Stimulated activated CD4-positive, alpha-beta T cell treated with anti-CD3 and anti-CD28 coated beads, Interleukin-1b, Interleukin-23, amount 100 ng/mL, for 24 hours (primary cell): ENCODE measurements around the gene GNB3.
A peak's percentile ranks its signal among the peaks of the same experiment; 100 is the strongest.
"Not testable (repeated sequence)": the region's sequence is repeated elsewhere in the genome, so short reads cannot be mapped to it uniquely, and the experiment has no call there.

Source experiments
- DNase-seq, 4 experiments: peaks; one replicate each; pipeline ENCODE4 v3.0.0-alpha.2; 2020; ENCODE audit warnings: low read depth in 4 of 4, low spot score in 1 of 4

Gene GNB3

GRCh38 chr12:6858799-6859198 lies 18.1 kb downstream of the GNB3 start:
- no peak for DNase-seq

GRCh38 chr12:6860116-6860515 lies 19.4 kb downstream of the GNB3 start:
- DNase-seq: no peak

DNA sequence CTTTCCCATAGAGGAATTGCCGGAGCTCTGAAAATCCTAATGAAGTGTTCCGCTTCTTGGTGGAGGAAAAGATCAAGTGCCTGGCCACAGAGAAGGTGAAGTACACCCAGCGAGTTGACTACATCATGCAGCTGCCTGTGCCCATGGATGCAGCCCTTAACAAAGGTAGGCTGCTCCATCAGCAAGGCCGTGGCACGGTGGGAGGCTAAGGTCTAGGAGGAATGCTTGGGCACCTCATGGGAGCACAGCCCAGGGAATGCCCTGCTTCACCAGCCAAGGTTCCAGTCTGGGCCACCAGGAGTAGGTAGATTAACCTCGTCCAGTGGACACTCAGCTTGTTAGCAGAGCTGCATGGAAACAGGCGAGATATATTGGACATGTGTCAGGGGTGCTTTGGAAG lies 20.2 kb downstream of the GNB3 start:
- DNase-seq: no peak

- DNase-seq: no peak
Measured at GRCh38 chr12:6861391-6861790, 20.7 kb downstream of the GNB3 start.

DNA sequence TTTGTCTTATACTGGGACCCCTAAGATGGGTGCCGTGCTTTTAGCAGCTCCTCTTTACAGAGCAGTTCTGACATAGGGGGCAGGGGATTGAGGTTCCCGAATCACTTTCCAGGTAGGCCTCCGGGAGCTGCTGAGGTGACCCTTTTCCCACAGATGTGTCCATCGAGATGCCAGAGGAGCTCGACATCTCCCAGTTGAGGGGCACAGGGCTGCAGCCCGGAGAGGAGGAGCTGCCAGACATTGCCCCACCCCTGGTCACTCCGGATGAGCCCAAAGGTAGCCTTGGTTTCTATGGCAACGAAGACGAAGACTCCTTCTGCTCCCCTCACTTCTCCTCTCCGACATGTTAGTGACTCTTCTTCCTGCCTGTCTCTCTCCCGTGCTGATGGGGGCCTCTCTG lies 22.3 kb downstream of the GNB3 start:
- no peak for DNase-seq

GRCh38 chr12:6863586-6864321 lies 23.0 kb downstream of the GNB3 start:
- DNase-seq: no peak

DNA sequence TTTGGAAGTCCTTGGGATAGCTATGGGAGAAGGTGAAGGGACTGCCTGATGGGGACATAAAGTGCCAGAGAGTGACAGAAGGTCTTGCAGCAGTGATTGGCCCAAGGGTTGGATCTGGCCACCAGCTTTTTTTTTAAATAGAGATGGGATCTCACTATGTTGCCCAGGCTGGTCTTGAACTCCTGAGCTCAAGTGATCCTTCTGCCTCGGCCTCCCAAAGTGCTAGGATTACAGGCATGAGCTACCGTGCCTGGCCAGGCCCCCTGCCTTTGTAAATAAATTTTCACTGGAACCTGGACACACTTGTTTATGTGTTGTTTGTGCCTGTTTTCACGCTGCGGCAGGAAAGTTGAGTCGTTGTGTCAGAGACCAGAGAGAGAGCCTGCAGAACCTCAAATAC lies 24.6 kb downstream of the GNB3 start:
- DNase-seq: not testable (repeated sequence)

- DNase-seq: no peak
Measured at GRCh38 chr12:6866163-6866919, 25.6 kb downstream of the GNB3 start.

DNA sequence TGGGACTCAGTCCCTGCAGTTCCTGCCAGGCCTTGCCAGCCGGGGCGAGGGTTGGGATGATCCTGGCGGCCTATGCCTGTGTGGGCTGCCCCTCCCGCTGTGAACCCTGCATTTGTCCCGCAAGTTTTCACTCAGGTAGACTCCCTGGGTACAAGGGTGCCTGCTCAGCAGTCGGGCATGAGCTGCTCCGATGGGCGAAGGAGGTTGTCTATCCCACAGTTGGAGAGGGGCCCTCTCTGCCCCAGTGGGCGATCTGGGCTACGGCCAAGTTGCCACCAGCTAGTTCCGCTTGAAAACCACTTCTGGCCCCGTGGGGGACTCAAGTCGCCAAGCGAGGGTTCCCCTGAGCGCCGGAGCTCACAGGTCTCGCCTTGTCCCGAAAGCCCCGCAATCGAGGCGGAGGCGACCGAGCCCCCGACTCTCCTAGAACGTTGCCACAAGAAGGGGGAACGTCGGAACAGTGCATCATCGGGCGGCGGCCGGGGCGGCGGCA lies 26.2 kb downstream of the GNB3 start:
- no peak for DNase-seq

DNA sequence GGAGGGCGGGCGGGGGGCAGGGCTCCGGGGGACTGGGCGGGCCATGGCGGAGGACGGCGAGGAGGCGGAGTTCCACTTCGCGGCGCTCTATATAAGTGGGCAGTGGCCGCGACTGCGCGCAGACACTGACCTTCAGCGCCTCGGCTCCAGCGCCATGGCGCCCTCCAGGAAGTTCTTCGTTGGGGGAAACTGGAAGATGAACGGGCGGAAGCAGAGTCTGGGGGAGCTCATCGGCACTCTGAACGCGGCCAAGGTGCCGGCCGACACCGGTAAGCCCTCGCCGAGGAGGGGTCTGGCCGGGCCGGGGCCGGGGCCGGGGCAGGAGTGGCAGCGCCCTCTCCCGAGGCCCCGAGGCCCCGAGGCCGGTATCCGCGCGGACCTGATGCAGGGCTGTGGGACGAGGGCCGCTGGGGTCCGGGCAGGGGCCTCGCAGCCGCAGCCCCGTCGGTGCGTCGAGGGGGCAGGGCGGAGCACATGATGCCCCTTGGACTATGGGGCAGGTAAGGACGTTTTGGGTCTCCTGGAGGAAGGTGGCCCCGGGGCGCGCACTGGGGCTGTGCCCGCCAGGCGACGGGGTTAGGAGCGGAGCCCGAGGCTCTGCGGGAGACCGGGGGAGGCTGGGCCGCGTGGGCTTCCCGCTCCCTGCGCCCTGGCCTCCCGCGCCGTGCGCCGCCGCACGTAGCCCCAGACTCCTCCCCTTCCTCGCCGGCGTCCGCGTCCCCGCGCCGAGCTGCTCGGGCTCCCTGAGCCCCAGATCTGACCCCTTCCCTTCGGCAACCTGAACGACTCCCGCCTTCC lies 26.9 kb downstream of the GNB3 start, which contains the start of gene TPI1:
Gene TPI1 (plus strand): TSS at position 119 of the 798 bp plus-strand sequence. CDS start 36 bp downstream, at position 155.
- DNase-seq: peak in 3 of 4 experiments; percentile 70 to 74 (median 74)

DNA sequence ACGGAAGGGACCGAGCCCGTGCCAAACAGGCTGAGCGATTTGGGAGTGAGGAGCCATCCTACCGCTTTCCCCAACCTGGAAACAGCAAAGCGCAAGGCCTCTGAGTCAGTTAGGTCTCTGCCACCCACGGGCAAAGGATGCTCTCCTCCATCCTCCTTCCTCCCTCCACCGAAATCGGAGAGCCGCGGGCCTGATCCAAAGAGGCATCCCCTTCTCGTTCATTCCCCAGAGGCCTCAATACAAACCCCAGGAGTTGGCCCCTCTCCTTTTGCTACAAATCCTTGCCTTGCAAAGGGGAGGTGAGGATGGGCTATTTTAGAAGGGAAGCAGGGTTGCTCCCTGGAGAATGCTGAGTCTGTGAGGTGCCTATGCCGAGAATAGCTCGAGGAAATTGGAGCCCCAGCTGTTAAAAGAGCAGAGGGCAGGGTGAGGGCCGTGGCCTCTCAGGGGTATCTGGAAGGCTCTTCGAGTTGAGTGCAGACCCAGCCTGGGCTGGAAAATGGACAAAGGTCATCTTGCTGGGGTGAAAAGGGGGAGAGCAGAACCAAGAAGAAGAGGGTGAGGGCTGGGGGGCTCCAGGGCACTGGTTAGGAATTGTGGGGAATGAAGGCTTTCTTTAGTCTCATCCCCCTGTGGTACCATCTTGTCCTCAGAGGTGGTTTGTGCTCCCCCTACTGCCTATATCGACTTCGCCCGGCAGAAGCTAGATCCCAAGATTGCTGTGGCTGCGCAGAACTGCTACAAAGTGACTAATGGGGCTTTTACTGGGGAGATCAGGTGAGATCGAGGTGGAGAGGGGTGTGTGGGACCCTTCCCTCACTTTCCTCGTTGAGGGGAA lies 27.7 kb downstream of the GNB3 start:
- no peak for DNase-seq

DNA sequence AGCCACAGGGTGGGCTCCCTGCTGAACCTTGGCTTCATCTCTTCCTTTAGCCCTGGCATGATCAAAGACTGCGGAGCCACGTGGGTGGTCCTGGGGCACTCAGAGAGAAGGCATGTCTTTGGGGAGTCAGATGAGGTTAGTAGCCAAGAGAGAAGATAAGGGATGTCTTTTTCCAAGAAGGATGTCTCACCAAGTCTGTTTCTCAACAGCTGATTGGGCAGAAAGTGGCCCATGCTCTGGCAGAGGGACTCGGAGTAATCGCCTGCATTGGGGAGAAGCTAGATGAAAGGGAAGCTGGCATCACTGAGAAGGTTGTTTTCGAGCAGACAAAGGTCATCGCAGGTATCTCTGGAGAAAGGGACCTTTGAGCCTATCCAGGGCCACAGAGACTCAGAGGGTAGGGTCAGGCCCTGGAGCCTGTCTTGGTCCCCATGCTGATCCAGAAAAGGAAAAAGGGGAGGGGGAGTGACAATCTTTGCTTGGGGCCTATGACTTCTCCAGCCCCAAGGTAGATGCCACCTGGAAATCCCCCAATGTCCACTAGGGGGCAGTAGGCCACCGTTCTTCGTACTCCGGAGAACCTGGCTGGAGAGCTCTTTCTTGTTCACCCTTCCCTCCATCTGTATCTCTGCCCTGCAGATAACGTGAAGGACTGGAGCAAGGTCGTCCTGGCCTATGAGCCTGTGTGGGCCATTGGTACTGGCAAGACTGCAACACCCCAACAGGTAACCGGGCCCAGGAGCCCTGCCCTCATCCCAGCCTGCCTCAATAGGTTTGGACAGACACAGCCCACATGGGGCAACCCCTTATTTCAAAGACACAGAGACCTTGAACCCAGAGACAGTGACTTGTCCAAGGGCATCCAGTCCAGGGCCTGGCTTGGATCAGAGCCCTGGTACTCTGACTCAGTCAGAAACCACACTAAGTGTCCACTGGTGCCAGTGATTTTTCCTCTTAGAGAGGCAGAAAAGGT lies 28.6 kb downstream of the GNB3 start:
- DNase-seq: peak in 3 of 4 experiments; percentile 74 to 78 (median 76)

DNA sequence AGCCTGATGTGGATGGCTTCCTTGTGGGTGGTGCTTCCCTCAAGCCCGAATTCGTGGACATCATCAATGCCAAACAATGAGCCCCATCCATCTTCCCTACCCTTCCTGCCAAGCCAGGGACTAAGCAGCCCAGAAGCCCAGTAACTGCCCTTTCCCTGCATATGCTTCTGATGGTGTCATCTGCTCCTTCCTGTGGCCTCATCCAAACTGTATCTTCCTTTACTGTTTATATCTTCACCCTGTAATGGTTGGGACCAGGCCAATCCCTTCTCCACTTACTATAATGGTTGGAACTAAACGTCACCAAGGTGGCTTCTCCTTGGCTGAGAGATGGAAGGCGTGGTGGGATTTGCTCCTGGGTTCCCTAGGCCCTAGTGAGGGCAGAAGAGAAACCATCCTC lies 29.6 kb downstream of the GNB3 start:
- DNase-seq: not testable (repeated sequence)

GRCh38 chr12:6871052-6871957 lies 30.6 kb downstream of the GNB3 start:
- peak in 1 of 4 experiments; percentile 33 for DNase-seq

- peak in 3 of 4 experiments; percentile 72 to 81 (median 73) for DNase-seq
Measured at GRCh38 chr12:6872073-6873048, 31.6 kb downstream of the GNB3 start.

GRCh38 chr12:6873094-6874014 lies 32.6 kb downstream of the GNB3 start, which contains the start of gene SPSB2:
Gene SPSB2, minus strand, starts transcription at chr12:6873303. Its CDS starts 402 bp downstream, at chr12:6872901.
- peak; percentile 99 to 100 (median 99) for DNase-seq
